HEK293 (cell line): Measurements from ENCODE around the gene MRPS18A.

ENCODE experiments used
- CTCF ChIA-PET: fragments of 350-600 bp; formaldehyde crosslinking; extraction: SDS; loops from one replicate; lab custom pipeline; 2021; ENCODE audit warnings: antibody characterized with exemption; lab: Yijun Ruan, JAX
- POLR2A ChIA-PET: fragments of 300-600 bp; formaldehyde crosslinking; extraction: SDS; loops from one replicate; lab custom pipeline; 2020; ENCODE audit warnings: antibody characterized with exemption, inconsistent platforms; lab: Yijun Ruan, JAX
- H3K27ac ChIP-seq: fragments of 200-500 bp; sonication (Bioruptor generic); 2 replicates; pipeline ENCODE4 v1.5.1; 2014; ENCODE audit warnings: low read depth, low read length, control low read depth, inconsistent platforms; ENCODE audit errors: extremely low read depth
- H3K36me3 ChIP-seq, 2 experiments: fragments of 200-500 bp in 1 of 2; sonication (Bioruptor generic) in 1 of 2; 1 replicate in 1 of 2; 2 replicates in 1 of 2; pipeline ENCODE4 v1.5.1; 2014 to 2017; ENCODE audit warnings: inconsistent platforms in 2 of 2, low read length in 2 of 2; ENCODE audit not compliant: control insufficient read depth in 2 of 2, insufficient read depth in 1 of 2
- H3K4me1 ChIP-seq: fragments of 200-500 bp; sonication (Bioruptor generic); 2 replicates; pipeline ENCODE4 v1.5.1; 2014; ENCODE audit warnings: mild to moderate bottlenecking, low read length, inconsistent platforms; ENCODE audit not compliant: control insufficient read depth, insufficient read depth
- H3K4me3 ChIP-seq: 2 replicates; pipeline ENCODE4 v1.5.1; 2011; ENCODE audit warnings: low read depth, mild to moderate bottlenecking, control low read depth, low read length, moderate library complexity
- H3K9me3 ChIP-seq: fragments of 200-500 bp; sonication (Bioruptor generic); 2 replicates; pipeline ENCODE4 v1.5.1; 2014; ENCODE audit warnings: low read depth, low read length, inconsistent platforms; ENCODE audit not compliant: control insufficient read depth, insufficient read depth
- KLF10 ChIP-seq: fragments of 450-650 bp; IDR thresholded peaks from 2 replicates; pipeline ENCODE4 v1.5.1; 2018; ENCODE audit warnings: missing biosample characterization, mild to moderate bottlenecking, missing genetic modification characterization
- KLF8 ChIP-seq: fragments of 450-650 bp; formaldehyde crosslinking; IDR thresholded peaks from 2 replicates; pipeline ENCODE4 v1.5.1; 2016; ENCODE audit warnings: missing biosample characterization, missing genetic modification characterization
- PRDM1 ChIP-seq: fragments of 450-650 bp; formaldehyde crosslinking; IDR thresholded peaks from 2 replicates; pipeline ENCODE4; 2016; ENCODE audit warnings: missing biosample characterization, missing genetic modification characterization
- REPIN1 ChIP-seq: fragments of 450-650 bp; formaldehyde crosslinking; IDR thresholded peaks from 2 replicates; pipeline ENCODE4 v1.5.1; 2017; ENCODE audit warnings: missing biosample characterization, missing genetic modification characterization, low read depth
- ZBTB17 ChIP-seq: fragments of 450-650 bp; formaldehyde crosslinking; IDR thresholded peaks from 2 replicates; pipeline ENCODE4 v1.5.1; 2016; ENCODE audit warnings: missing biosample characterization, missing genetic modification characterization
- ZBTB20 ChIP-seq: fragments of 450-650 bp; formaldehyde crosslinking; IDR thresholded peaks from 2 replicates; pipeline ENCODE4 v1.5.1; 2016; ENCODE audit warnings: missing biosample characterization, missing genetic modification characterization
- ZNF146 ChIP-seq: fragments of 450-650 bp; formaldehyde crosslinking; IDR thresholded peaks from 2 replicates; pipeline ENCODE4 v1.5.1; 2016; ENCODE audit warnings: missing biosample characterization, missing genetic modification characterization
- ZNF169 ChIP-seq: fragments of 450-650 bp; formaldehyde crosslinking; IDR thresholded peaks from 2 replicates; pipeline ENCODE4 v1.5.1; 2016; ENCODE audit warnings: missing biosample characterization, missing genetic modification characterization
- ZNF2 ChIP-seq: fragments of 450-650 bp; formaldehyde crosslinking; IDR thresholded peaks from 2 replicates; pipeline ENCODE4 v1.5.1; 2016; ENCODE audit warnings: missing biosample characterization, missing genetic modification characterization
- ZNF214 ChIP-seq: fragments of 450-650 bp; formaldehyde crosslinking; IDR thresholded peaks from 2 replicates; pipeline ENCODE4 v1.5.1; 2017; ENCODE audit warnings: missing biosample characterization, mild to moderate bottlenecking, missing genetic modification characterization, borderline replicate concordance
- ZNF266 ChIP-seq: fragments of 450-650 bp; formaldehyde crosslinking; IDR thresholded peaks from 2 replicates; pipeline ENCODE4 v1.5.1; 2016; ENCODE audit warnings: missing biosample characterization, missing genetic modification characterization, low read depth
- ZNF292 ChIP-seq: fragments of 450-650 bp; formaldehyde crosslinking; IDR thresholded peaks from 2 replicates; pipeline ENCODE4 v1.5.1; 2016; ENCODE audit warnings: low read depth, missing biosample characterization, missing genetic modification characterization, borderline replicate concordance
- ZNF324 ChIP-seq: fragments of 450-650 bp; formaldehyde crosslinking; IDR thresholded peaks from 2 replicates; pipeline ENCODE4 v1.5.1; 2016; ENCODE audit warnings: missing biosample characterization, missing genetic modification characterization
- ZNF335 ChIP-seq: fragments of 450-650 bp; formaldehyde crosslinking; conservative IDR thresholded peaks from 2 replicates; pipeline ENCODE4 v1.5.1; 2016; ENCODE audit warnings: missing biosample characterization, missing genetic modification characterization
- ZNF366 ChIP-seq: fragments of 450-650 bp; formaldehyde crosslinking; conservative IDR thresholded peaks from 2 replicates; pipeline ENCODE4 v1.5.1; 2016; ENCODE audit warnings: missing biosample characterization, missing genetic modification characterization
- ZNF37A ChIP-seq: fragments of 450-650 bp; IDR thresholded peaks from 2 replicates; pipeline ENCODE4 v1.5.1; 2018; ENCODE audit warnings: missing biosample characterization, missing genetic modification characterization
- ZNF394 ChIP-seq: fragments of 450-650 bp; formaldehyde crosslinking; IDR thresholded peaks from 2 replicates; pipeline ENCODE4 v1.5.1; 2016; ENCODE audit warnings: missing biosample characterization, missing genetic modification characterization, mild to moderate bottlenecking, moderate library complexity, borderline replicate concordance
- ZNF510 ChIP-seq: fragments of 450-650 bp; formaldehyde crosslinking; IDR thresholded peaks from 2 replicates; pipeline ENCODE4 v1.5.1; 2018; ENCODE audit warnings: mild to moderate bottlenecking, missing genetic modification characterization, missing biosample characterization; ENCODE audit not compliant: insufficient replicate concordance
- ZNF670 ChIP-seq: fragments of 450-650 bp; formaldehyde crosslinking; IDR thresholded peaks from 2 replicates; pipeline ENCODE4 v1.5.1; 2016; ENCODE audit warnings: missing biosample characterization, missing genetic modification characterization, low read depth
- ZNF791 ChIP-seq: fragments of 450-650 bp; formaldehyde crosslinking; IDR thresholded peaks from 2 replicates; pipeline ENCODE4 v1.5.1; 2016; ENCODE audit warnings: missing biosample characterization, missing genetic modification characterization
- ZNF792 ChIP-seq: fragments of 450-650 bp; formaldehyde crosslinking; IDR thresholded peaks from 2 replicates; pipeline ENCODE4 v1.5.1; 2016; ENCODE audit warnings: missing biosample characterization, missing genetic modification characterization
- TF ChIP-seq, protein P1 (sequence below): fragments of 450-650 bp; formaldehyde crosslinking; IDR thresholded peaks from 2 replicates; pipeline ENCODE4 v1.5.1; 2016; ENCODE audit warnings: missing biosample characterization, missing genetic modification characterization, borderline replicate concordance
- TF ChIP-seq, protein P2 (sequence below): fragments of 450-650 bp; formaldehyde crosslinking; IDR thresholded peaks from 2 replicates; pipeline ENCODE4 v1.5.1; 2016; ENCODE audit warnings: missing biosample characterization, missing genetic modification characterization
- TF ChIP-seq, protein P3 (sequence below): fragments of 450-650 bp; formaldehyde crosslinking; IDR thresholded peaks from 2 replicates; pipeline ENCODE4 v1.5.1; 2017; ENCODE audit warnings: missing biosample characterization, missing genetic modification characterization
- TF ChIP-seq, protein P4 (sequence below): fragments of 450-650 bp; formaldehyde crosslinking; IDR thresholded peaks from 2 replicates; pipeline ENCODE4 v1.5.1; 2016; ENCODE audit warnings: missing biosample characterization, missing genetic modification characterization

Gene MRPS18A

DNA sequence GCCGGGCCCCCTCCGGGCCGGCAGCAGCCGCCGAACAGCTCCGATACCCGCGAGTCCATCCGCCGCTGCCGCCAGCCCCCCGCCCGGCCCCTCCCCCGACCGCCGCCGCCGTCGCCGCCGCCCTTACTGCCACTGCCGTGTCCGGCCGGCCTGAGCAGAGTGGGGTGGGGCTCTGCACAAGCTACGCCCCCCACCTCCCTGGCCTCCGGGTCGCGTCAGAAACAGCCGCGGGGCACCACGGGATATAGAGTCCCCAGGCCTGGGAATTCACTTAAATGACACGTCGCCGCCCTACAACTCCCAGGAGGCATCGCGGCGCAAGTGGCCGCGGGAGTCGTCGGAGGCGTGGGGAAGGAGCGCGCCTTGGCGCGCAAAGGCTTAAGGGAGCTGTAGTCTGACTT, 58.5 kb downstream of the MRPS18A start, which contains the start of gene GTPBP2 (continued):
- TF ChIP-seq, protein P1, sequence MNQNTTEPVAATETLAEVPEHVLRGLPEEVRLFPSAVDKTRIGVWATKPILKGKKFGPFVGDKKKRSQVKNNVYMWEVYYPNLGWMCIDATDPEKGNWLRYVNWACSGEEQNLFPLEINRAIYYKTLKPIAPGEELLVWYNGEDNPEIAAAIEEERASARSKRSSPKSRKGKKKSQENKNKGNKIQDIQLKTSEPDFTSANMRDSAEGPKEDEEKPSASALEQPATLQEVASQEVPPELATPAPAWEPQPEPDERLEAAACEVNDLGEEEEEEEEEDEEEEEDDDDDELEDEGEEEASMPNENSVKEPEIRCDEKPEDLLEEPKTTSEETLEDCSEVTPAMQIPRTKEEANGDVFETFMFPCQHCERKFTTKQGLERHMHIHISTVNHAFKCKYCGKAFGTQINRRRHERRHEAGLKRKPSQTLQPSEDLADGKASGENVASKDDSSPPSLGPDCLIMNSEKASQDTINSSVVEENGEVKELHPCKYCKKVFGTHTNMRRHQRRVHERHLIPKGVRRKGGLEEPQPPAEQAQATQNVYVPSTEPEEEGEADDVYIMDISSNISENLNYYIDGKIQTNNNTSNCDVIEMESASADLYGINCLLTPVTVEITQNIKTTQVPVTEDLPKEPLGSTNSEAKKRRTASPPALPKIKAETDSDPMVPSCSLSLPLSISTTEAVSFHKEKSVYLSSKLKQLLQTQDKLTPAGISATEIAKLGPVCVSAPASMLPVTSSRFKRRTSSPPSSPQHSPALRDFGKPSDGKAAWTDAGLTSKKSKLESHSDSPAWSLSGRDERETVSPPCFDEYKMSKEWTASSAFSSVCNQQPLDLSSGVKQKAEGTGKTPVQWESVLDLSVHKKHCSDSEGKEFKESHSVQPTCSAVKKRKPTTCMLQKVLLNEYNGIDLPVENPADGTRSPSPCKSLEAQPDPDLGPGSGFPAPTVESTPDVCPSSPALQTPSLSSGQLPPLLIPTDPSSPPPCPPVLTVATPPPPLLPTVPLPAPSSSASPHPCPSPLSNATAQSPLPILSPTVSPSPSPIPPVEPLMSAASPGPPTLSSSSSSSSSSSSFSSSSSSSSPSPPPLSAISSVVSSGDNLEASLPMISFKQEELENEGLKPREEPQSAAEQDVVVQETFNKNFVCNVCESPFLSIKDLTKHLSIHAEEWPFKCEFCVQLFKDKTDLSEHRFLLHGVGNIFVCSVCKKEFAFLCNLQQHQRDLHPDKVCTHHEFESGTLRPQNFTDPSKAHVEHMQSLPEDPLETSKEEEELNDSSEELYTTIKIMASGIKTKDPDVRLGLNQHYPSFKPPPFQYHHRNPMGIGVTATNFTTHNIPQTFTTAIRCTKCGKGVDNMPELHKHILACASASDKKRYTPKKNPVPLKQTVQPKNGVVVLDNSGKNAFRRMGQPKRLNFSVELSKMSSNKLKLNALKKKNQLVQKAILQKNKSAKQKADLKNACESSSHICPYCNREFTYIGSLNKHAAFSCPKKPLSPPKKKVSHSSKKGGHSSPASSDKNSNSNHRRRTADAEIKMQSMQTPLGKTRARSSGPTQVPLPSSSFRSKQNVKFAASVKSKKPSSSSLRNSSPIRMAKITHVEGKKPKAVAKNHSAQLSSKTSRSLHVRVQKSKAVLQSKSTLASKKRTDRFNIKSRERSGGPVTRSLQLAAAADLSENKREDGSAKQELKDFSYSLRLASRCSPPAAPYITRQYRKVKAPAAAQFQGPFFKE = no peak
- TF ChIP-seq ZNF510 (tag by site-specific recombination) (no peak), ZNF37A (tag by site-specific recombination) (no peak), ZNF791 (tag by site-specific recombination) (no peak), REPIN1 (tag by site-specific recombination) (no peak), ZNF146 (tag by site-specific recombination) (no peak), ZNF266 (tag by site-specific recombination) (no peak), ZNF792 (tag by site-specific recombination) (no peak), ZNF324 (tag by site-specific recombination) (no peak), ZNF394 (tag by site-specific recombination) (no peak), KLF10 (tag by site-specific recombination) (no peak; the same call in 1 of the 2 replicates)

DNA sequence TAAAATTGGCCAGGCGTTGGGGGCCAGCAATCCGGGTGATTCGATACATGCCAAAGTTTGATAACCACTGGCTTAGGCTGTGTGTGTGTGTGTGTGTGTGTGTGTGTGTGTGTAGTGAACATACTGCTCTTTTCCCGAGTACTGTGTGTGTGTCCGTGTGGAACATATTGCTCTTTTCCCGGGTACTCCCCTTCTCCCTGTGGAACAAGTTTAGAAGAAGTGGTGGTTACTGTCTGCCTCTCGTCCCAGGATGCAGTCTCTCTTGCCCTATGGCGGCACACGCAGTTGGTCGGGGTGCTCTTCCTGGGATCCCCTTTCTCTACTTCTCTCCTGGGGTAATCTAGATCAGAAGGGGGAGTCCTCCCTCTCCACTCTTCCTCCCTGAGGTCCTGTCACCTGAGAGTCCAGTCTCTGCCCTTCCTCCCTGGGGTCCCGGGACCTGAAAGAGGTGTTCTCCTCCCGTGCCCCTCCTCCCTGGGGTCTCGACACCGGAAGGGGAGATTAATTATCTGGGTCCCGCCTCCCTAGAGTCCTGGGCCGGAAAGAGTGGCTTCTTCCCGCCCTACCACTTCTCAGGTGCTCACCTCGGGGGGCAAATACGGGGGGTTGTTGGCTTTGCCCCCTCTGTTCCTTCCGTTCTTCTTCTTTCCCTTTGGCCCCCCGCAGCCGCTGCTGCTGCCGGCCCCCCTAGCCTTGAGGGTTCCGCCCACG, 59.0 kb downstream of the MRPS18A start:
- Histone ChIP-seq H3K4me1 (0 out of 2 replicates have a peak, but pooled peaks cover 8% of the 10 kb centered on the region), H3K36me3 (peaks cover 0 to 29% of the 10 kb centered on the region in 2 experiments; a peak in 2 of 3 replicates), H3K27ac (peak overlapping the region; percentile 90), H3K4me3 (peak overlapping the region; percentile 77), H3K9me3 (no peaks in the 10 kb centered on the region)
- CTCF ChIA-PET = interaction anchor here (1.1 to 2.6 kb wide), 3 partner anchors 20 to 50 kb away, joined by 3 to 15 read pairs (median 5); no protein-coding TSS in a partner anchor
- POLR2A ChIA-PET = interaction anchor here (0.8 to 4.2 kb wide), 22 partner anchors 9 to 684 kb away, joined by 3 to 40 read pairs (median 7); partner anchors contain the start of genes AARS2, HSP90AB1, POLH and RSPH9
- TF ChIP-seq, protein P2, sequence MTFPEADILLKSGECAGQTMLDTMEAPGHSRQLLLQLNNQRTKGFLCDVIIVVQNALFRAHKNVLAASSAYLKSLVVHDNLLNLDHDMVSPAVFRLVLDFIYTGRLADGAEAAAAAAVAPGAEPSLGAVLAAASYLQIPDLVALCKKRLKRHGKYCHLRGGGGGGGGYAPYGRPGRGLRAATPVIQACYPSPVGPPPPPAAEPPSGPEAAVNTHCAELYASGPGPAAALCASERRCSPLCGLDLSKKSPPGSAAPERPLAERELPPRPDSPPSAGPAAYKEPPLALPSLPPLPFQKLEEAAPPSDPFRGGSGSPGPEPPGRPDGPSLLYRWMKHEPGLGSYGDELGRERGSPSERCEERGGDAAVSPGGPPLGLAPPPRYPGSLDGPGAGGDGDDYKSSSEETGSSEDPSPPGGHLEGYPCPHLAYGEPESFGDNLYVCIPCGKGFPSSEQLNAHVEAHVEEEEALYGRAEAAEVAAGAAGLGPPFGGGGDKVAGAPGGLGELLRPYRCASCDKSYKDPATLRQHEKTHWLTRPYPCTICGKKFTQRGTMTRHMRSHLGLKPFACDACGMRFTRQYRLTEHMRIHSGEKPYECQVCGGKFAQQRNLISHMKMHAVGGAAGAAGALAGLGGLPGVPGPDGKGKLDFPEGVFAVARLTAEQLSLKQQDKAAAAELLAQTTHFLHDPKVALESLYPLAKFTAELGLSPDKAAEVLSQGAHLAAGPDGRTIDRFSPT (tag by site-specific recombination) = no peak
- TF ChIP-seq ZNF169 (tag by site-specific recombination) (no peak), ZNF670 (no peak), ZNF366 (tag by site-specific recombination) (peak; percentile 85), ZNF292 (tag by site-specific recombination) (no peak), KLF8 (no peak; the same call in 1 of the 2 replicates), PRDM1 (tag by site-specific recombination) (no peak), ZBTB17 (tag by site-specific recombination) (no peak), ZBTB20 (peak; percentile 86), ZNF214 (no peak), ZNF335 (tag by site-specific recombination) (peak; percentile 57), ZNF2 (peak; percentile 10; the same call in 1 of the 2 replicates)
- TF ChIP-seq, protein P3, sequence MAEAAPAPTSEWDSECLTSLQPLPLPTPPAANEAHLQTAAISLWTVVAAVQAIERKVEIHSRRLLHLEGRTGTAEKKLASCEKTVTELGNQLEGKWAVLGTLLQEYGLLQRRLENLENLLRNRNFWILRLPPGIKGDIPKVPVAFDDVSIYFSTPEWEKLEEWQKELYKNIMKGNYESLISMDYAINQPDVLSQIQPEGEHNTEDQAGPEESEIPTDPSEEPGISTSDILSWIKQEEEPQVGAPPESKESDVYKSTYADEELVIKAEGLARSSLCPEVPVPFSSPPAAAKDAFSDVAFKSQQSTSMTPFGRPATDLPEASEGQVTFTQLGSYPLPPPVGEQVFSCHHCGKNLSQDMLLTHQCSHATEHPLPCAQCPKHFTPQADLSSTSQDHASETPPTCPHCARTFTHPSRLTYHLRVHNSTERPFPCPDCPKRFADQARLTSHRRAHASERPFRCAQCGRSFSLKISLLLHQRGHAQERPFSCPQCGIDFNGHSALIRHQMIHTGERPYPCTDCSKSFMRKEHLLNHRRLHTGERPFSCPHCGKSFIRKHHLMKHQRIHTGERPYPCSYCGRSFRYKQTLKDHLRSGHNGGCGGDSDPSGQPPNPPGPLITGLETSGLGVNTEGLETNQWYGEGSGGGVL (tag by site-specific recombination) = peak; percentile 65
- TF ChIP-seq, protein P4, sequence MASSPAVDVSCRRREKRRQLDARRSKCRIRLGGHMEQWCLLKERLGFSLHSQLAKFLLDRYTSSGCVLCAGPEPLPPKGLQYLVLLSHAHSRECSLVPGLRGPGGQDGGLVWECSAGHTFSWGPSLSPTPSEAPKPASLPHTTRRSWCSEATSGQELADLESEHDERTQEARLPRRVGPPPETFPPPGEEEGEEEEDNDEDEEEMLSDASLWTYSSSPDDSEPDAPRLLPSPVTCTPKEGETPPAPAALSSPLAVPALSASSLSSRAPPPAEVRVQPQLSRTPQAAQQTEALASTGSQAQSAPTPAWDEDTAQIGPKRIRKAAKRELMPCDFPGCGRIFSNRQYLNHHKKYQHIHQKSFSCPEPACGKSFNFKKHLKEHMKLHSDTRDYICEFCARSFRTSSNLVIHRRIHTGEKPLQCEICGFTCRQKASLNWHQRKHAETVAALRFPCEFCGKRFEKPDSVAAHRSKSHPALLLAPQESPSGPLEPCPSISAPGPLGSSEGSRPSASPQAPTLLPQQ = 0 out of 2 replicates have a peak, but pooled peaks have one; percentile 32
